Measurements from ENCODE around the gene CCNB1.
"Not testable (repeated sequence)": the region's sequence is repeated elsewhere in the genome, so short reads cannot be mapped to it uniquely, and the experiment has no call there.

Gene CCNB1

DNA sequence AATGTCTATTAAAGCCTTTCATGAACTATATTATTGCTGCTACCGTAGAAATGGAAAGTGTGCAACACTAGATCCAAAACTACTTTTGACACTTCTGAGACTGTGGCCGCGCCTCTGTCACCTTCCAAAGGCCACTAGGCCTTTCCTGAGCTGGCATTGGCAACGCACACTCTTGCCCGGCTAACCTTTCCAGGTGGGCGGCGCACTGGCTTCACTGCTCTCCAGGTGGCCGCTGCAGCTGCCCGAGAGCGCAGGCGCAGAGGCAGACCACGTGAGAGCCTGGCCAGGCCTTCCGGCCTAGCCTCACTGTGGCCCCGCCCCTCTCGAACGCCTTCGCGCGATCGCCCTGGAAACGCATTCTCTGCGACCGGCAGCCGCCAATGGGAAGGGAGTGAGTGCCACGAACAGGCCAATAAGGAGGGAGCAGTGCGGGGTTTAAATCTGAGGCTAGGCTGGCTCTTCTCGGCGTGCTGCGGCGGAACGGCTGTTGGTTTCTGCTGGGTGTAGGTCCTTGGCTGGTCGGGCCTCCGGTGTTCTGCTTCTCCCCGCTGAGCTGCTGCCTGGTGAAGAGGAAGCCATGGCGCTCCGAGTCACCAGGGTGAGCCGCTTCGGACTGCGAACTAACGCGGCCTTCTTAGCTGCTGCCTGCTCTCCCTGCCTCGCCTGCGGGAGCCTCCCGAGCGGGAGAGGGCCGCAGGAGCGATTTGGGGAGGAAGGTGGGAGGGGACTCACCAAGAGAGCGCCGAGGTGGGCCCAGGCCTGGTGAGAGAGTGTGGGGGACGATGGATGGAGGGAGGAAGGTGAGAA is at the start of gene CCNB1:
Gene CCNB1 (plus strand): TSS at position 465 of the 807 bp plus-strand sequence. CDS start 113 bp downstream, at position 578.
- DNase-seq (ENCODE audit: low read depth) = peak; percentile 71

GRCh38 chr5:69129413-69129812 is 37.5 kb upstream of the CCNB1 start:
- no peak for DNase-seq (ENCODE audit: low read depth)

DNA sequence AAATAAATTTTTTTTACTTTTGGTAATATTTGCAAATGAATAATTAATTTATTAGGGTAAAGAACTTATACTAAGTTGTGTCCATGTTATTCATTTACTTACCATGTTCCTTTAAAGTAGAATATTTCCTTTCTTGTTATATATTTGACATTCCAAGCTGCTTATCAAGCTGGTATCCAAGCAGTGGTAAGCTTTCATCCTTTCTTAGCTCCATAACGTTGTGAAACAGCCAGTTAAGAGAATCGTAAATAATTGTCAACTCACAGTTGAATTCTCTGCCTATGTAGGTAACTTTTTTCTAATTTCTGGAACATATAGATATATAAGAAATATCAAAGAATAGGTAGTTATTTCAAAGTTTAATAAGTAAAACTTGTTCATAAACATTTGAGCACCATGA is 36.7 kb upstream of the CCNB1 start:
- no peak for DNase-seq (ENCODE audit: low read depth)

- no peak for DNase-seq (ENCODE audit: low read depth)
Measured at GRCh38 chr5:69131304-69131703, 35.6 kb upstream of the CCNB1 start.

GRCh38 chr5:69134126-69134525 is 32.8 kb upstream of the CCNB1 start:
- no peak for DNase-seq (ENCODE audit: low read depth)

- no peak for DNase-seq (ENCODE audit: low read depth)
Measured at GRCh38 chr5:69136293-69136692, 30.7 kb upstream of the CCNB1 start.

GRCh38 chr5:69137208-69137607 is 29.7 kb upstream of the CCNB1 start:
- not testable (repeated sequence) for DNase-seq (ENCODE audit: low read depth)

DNA sequence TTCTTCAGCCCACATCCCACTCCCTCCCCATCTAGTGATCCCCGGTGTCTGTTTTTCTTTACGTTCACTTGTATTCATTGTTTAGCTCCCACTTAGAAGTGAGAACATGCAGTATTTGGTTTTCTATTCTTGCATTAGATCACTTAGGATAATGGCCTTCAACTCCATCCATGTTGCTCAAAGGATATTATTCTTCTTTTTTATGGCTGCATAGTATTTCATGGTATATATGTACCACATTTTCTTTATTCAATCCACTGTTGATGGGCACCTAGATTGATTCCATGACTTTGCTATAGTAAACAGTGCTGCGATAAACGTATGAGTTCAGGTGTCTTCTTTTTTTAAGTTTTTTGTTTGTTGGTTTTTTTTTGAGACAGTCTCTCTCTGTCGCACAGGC is 29.1 kb upstream of the CCNB1 start:
- DNase-seq (ENCODE audit: low read depth) = no peak

GRCh38 chr5:69138766-69139165 is 28.2 kb upstream of the CCNB1 start:
- DNase-seq (ENCODE audit: low read depth) = no peak

DNA sequence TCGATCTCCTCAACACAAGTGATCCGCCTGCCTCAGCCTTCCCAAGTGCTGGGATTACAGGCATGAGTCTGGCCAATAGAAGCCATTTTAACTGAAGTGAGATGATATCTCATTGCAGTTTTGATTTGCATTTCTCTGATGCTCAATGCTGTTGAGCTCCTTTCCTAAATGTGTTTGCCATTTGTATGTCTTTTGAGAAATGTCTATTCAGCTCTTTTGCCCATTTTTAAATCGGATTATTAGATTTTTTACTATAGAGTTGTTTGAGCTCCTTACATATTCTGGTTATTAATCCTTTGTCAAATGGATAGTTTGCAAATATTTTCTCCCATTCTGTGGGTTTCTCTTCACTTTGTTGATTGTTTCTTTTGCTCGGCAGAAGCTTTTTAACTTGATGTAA is 26.7 kb upstream of the CCNB1 start:
- DNase-seq (ENCODE audit: low read depth) = not testable (repeated sequence)

- DNase-seq (ENCODE audit: low read depth) = no peak
Measured at GRCh38 chr5:69140827-69141226, 26.1 kb upstream of the CCNB1 start.

- not testable (repeated sequence) for DNase-seq (ENCODE audit: low read depth)
Measured at GRCh38 chr5:69148576-69148975, 18.4 kb upstream of the CCNB1 start.

- DNase-seq (ENCODE audit: low read depth) = no peak
Measured at GRCh38 chr5:69148981-69149675, 17.8 kb upstream of the CCNB1 start.

- no peak for DNase-seq (ENCODE audit: low read depth)
Measured at GRCh38 chr5:69149676-69150010, 17.3 kb upstream of the CCNB1 start.

DNA sequence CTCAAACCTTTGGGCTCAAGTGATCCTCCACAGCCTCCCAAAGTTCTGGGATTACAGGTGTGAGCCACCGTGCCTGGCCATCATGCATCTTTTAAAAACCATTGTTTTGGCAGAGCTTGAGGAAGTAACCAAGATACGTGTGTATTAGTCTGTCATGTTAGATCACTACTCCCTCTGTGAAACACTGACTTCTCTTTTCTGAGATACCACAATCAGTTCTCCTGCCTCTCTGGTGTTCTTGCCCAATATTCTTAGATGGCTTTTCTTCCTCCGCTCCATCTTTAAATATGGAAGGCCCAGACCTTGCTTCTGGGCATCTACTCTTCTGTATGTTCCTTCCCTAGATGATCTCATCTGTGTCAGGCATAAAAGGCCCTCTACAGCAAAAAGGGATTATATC is 14.2 kb upstream of the CCNB1 start:
- DNase-seq (ENCODE audit: low read depth) = no peak

- no peak for DNase-seq (ENCODE audit: low read depth)
Measured at GRCh38 chr5:69156456-69156855, 10.5 kb upstream of the CCNB1 start.

GRCh38 chr5:69158039-69158438 is 8.9 kb upstream of the CCNB1 start:
- DNase-seq (ENCODE audit: low read depth) = no peak

GRCh38 chr5:69160651-69161050 is 6.3 kb upstream of the CCNB1 start:
- DNase-seq (ENCODE audit: low read depth) = no peak

DNA sequence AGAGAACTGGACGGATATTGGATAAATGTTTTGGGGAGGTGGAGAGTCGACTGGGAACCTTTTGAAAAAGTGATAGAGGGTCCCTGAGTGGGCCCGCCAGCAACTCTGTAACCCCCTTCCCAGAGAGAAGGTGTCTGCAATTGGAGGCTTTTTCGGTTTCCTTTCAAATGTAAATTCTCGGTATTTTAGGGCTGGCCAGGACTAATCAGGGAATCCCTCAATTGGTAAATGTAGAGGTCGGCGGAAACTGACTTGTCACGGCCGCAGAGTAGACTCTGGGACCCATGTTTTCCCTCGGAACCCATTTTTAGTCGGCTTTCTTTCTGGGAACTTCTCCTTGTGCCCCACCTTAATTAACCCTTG is 524 bp downstream of the CCNB1 start:
- DNase-seq (ENCODE audit: low read depth) = no peak

DNA sequence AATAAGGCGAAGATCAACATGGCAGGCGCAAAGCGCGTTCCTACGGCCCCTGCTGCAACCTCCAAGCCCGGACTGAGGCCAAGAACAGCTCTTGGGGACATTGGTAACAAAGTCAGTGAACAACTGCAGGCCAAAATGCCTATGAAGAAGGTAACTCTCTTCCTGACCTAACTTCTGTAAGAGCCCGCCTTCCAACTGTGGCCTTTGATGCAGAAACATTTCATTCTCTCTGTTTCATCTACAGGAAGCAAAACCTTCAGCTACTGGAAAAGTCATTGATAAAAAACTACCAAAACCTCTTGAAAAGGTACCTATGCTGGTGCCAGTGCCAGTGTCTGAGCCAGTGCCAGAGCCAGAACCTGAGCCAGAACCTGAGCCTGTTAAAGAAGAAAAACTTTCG is 979 bp downstream of the CCNB1 start:
- DNase-seq (ENCODE audit: low read depth) = no peak

DNA sequence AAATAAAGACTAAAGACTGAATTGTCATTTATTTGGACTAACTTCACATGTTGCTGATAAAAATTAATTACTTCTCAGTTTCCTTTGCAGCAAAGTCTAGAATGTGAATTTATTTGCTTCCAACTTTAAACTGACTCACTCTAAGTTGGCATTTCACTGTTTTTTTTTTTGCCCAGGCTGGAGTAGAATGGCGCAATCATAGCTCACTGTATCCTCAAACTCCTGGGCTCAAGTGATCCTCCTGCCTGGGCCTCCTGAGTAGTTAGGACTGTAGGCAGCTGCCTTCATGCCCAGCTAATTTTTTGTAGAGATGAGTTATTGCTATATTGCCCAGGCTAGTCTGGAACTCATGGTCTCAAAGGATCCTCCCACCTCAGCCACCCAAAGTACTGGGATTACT is 3.5 kb downstream of the CCNB1 start:
- no peak for DNase-seq (ENCODE audit: low read depth)

GRCh38 chr5:69170969-69171368 is 4.0 kb downstream of the CCNB1 start:
- no peak for DNase-seq (ENCODE audit: low read depth)

DNA sequence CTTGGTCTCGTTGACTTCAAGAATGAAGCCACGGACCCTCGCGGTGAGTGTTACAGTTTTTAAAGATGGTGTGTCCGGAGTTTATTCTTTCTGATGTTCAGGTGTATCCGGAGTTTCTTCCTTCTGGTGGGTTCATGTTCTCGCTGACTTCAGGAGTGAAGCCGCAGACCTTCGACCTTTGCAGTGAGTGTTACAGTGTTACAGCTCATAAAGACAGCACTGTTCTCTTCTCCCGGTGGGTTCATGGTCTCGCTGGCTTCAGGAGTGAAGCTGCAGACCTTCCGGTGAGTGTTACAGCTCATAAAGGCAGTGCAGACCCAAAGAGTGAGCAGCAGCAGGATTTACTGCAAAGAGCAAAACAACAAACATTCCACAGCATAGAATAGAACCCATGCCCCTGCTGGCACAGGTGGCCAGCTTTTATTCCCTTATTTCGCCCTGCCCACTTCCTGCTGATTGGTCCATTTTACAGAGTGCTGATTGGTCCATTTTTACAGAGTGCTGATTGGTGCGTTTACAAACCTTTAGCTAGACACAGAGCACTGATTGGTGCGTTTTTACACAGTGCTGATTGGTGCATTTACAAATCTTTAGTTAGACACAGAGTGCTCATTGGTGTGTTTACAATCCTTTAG is 14.8 kb downstream of the CCNB1 start:
- DNase-seq (ENCODE audit: low read depth) = not testable (repeated sequence)
